GM12873 (cell line): ENCODE results near the gene NRXN2.

ENCODE experiments used
- CTCF ChIP-seq: IDR thresholded peaks from 2 replicates; pipeline ENCODE4 v1.5.1; 2012; ENCODE audit warnings: low read depth, mild to moderate bottlenecking, moderate library complexity, low read length, control low read depth; ENCODE audit not compliant: insufficient read depth; ENCODE audit errors: missing control alignments

Gene NRXN2

DNA sequence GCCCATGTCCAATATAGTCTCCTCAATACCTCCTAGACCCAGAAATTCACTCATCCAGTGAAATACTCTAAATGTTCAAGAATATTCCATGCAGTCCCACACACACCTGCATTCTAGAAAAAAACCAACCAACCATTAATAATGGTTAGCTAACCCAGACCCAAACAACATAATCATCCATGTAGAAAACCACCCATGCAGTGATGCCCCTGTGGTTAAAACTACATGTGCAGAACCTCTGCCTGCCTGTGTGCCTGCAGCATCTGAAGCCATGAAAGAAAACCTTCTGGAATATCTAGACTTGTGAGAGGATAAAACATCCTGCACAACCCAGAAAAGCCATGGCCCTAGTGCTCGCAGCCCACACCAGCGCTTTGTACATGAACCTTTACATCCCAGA is 84.2 kb downstream of the NRXN2 start:
- no peak for TF ChIP-seq CTCF

- no peak for TF ChIP-seq CTCF
Measured at GRCh38 chr11:64638018-64638665, 84.9 kb downstream of the NRXN2 start.

- no peak for TF ChIP-seq CTCF
Measured at GRCh38 chr11:64637334-64638017, 85.5 kb downstream of the NRXN2 start.

- no peak for TF ChIP-seq CTCF
Measured at GRCh38 chr11:64633555-64634159, 89.3 kb downstream of the NRXN2 start.

GRCh38 chr11:64632654-64633053 is 90.3 kb downstream of the NRXN2 start:
- TF ChIP-seq CTCF, result no peak

GRCh38 chr11:64632237-64632636 is 90.8 kb downstream of the NRXN2 start:
- no peak for TF ChIP-seq CTCF

DNA sequence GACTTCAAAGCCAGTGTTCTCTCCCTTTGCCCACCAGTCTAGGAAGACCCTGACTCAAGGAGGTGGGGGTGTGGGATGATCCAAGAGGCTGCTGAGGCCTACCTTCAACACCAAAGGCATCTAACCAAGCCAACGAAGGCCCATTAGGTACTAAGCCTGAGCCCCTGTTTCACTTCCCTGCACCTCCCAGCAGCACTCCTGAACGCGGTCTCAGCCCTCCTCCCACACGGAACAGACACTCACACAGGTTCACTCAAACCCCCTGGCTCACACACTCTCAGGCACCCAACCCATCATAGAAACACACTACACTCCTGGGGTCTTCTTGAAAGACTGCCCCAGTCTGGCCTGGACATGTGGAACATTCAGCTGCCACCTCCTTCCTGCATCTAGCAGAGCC is 91.3 kb downstream of the NRXN2 start:
- TF ChIP-seq CTCF, result no peak
